Heart right ventricle (tissue), 16 donors: ENCODE data around the gene TDRD6. TPM values are rescaled to one million over a fixed set of nuclear protein-coding genes. Genes with fewer than 3 reads are reported as not detected.
A peak's percentile ranks its signal among the peaks of the same experiment; 100 is the strongest.

Experiments
- ATAC-seq, 8 donors: fragments of 200-7000 bp; cut with Tn5 transposase; one replicate each; pipeline ENCODE4 v1.9.1; 2020; ENCODE audit warnings: mild to moderate bottlenecking in 8 of 8, moderate library complexity in 8 of 8, moderate number of reproducible peaks in 1 of 8
- DNase-seq, 2 donors: peaks; one replicate each; pipeline ENCODE4 v3.0.0-alpha.2; 2020
- H3K27ac ChIP-seq, 10 donors: fragments of 200-600 bp; sonication (generic) in 2 of 10; one replicate each; pipeline versions ENCODE4 v1.5.0 to v1.8.0; 2020 to 2022; ENCODE audit warnings: mild to moderate bottlenecking in 3 of 10
- H3K27me3 ChIP-seq, 7 donors: fragments of 200-600 bp; one replicate each; pipeline ENCODE4 v1.8.0; 2021 to 2022; ENCODE audit warnings: mild to moderate bottlenecking in 2 of 7
- H3K36me3 ChIP-seq, 9 donors: fragments of 200-600 bp; sonication (generic) in 1 of 9; one replicate each; pipeline versions ENCODE4 v1.5.0 to v1.8.0; 2020 to 2022; ENCODE audit warnings: mild to moderate bottlenecking in 2 of 9
- H3K4me1 ChIP-seq, 9 donors: fragments of 200-600 bp; sonication (generic) in 1 of 9; one replicate each; pipeline versions ENCODE4 v1.5.0 to v1.8.0; 2020 to 2022; ENCODE audit warnings: mild to moderate bottlenecking in 4 of 9
- H3K4me3 ChIP-seq, 10 donors: fragments of 200-600 bp; sonication (generic) in 2 of 10; one replicate each; pipeline versions ENCODE4 v1.5.0 to v1.8.0; 2020 to 2022; ENCODE audit warnings: mild to moderate bottlenecking in 7 of 10, moderate library complexity in 2 of 10
- H3K9me3 ChIP-seq, 11 donors: fragments of 200-600 bp in 10 of 11; sonication (generic) in 2 of 11; one replicate each; pipeline versions ENCODE4 v1.5.0 to v1.8.0; 2013 to 2022; ENCODE audit warnings: mild to moderate bottlenecking in 2 of 11, control low read depth in 1 of 11, moderate library complexity in 1 of 11
- CTCF ChIP-seq, 9 donors: fragments of 200-600 bp; sonication (generic) in 2 of 9; IDR thresholded peaks; one replicate each; pipeline versions ENCODE4 v1.5.0 to v1.8.0; 2021 to 2022; ENCODE audit warnings: antibody characterized with exemption in 9 of 9, mild to moderate bottlenecking in 5 of 9, moderate library complexity in 1 of 9
- WGBS, 2 donors: extraction: QIAGEN DNeasy Blood & Tissue Kit; methylation state at CpG; one replicate each; pipeline ENCODE4 v1.1.7; 2013; ENCODE audit warnings: inconsistent platforms in 1 of 2; 5-methylcytosine and 5-hydroxymethylcytosine counted together
- intact Hi-C, 10 donors: fragments of 100-400 bp; cut with DNase I; formaldehyde crosslinking; loops; one replicate each; pipeline versions ENCODE4 v1.11.1 to v1.14.2; 2022
- polyA plus RNA-seq, 2 donors: library from polyadenylated mRNA; stranded (reverse); fragments of 200-250 nt; gene quantifications; one replicate each; pipeline ENCODE4 v1.2.3, GENCODE V29; 2013
- total RNA-seq, 10 donors: library from RNA; stranded (reverse); fragmentation: NEBNext Ultra II Directional in 3 of 10; extraction: Animal tissue kit (Norgen Biotek cat#: 25700) in 3 of 10; gene quantifications; one replicate each; pipeline versions ENCODE4 v1.2.1 to v1.2.4, GENCODE V29; 2021 to 2023
- donor health status: Arrhythmogenic right ventricular cardiomyopathy.
- donor health status: ischemic (EF 13 %, LVEDD 7.1; RV severe dilation, severe dysfunction).
- donor health status: healthy with polysubstance abuse.
- donor health status: DM: no; HTN: yes; CAD: no.
- donor health status: DM: no; HTN: no; CAD: no.
- donor health status: ischemic (EF 25% LVEDD 6.9; RV normal size, moderate dysfunction).
- donor health status: ischemic (EF 25% LVEDD 5.7; RV mildly dilated, moderate dysfunction).
- donor health status: healthy.
- donor health status: DM: yes; HTN: yes; CAD: no.
- donor health status: Ischemic cardiomyopathy.
- donor health status: ischemic (EF 35%, LVEDD 5.7; RV mildly dilated, moderate dysfunction).
- donor health status: nonischemic (EF 11% LVEDD 7.7; RV severe dilation, severe dysfunction).
- donor health status: DM: yes; HTN: yes; CAD: no.
- donor health status: PGD.
- donor health status: ischemic (EF 29% LVEDD 5.4; RV normal size, mild dysfunction).
- donor health status: nonischemic (EF 23%, LVEDD 6.1; RV moderate dilation, normal function).

The TDRD6 gene
- total and polyA plus RNA-seq, 12 donors, result 0.10 to 1.4 (median 0.54) TPM

- no peak for TF ChIP-seq CTCF (IDR thresholded peaks at IDR 0.05)
- H3K36me3 ChIP-seq, result peaks cover 0 to 12% (median 0%) of the 10 kb centered on the region in 9 donors
- no peaks in the 10 kb centered on the region for H3K27me3 ChIP-seq
- ATAC-seq (no peak), DNase-seq (no peak)
- WGBS, 2 donors, result 66% methylated on average over 4 of the region's 4 CpGs
- H3K4me3 ChIP-seq, result no peak overlapping the region
- peaks cover 0 to 9% (median 0%) of the 10 kb centered on the region in 11 donors for H3K9me3 ChIP-seq
- intact Hi-C loops, result loop anchor here in 1 of 10 donors (10.0 kb wide), 1 partner anchor 60 kb away; the partner anchor contains the start of gene ANKRD66
- H3K4me1 ChIP-seq, result no peaks in the 10 kb centered on the region
- no peak overlapping the region for H3K27ac ChIP-seq
Measured at GRCh38 chr6:46684771-46685170, 2.9 kb upstream of the TDRD6 start.

GRCh38 chr6:46688117-46688965, 656 bp downstream of the TDRD6 start:
- 91 to 95% methylated on average over 85 of the region's 85 CpGs for WGBS, 2 donors
- ATAC-seq, result peak in 1 of 8 donors; percentile 30
- no peaks in the 10 kb centered on the region for H3K27me3 ChIP-seq

GRCh38 chr6:46688966-46689335, 1.3 kb downstream of the TDRD6 start:
- ATAC-seq, result peak in 1 of 8 donors; percentile 38
- 95 to 96% methylated on average over 13 of the region's 13 CpGs for WGBS, 2 donors

More at GRCh38 chr6:46688117-46688965, 656 bp downstream of the TDRD6 start:
- Histone ChIP-seq H3K9me3 (peaks cover 0 to 9% (median 0%) of the 10 kb centered on the region in 11 donors), H3K4me1 (no peaks in the 10 kb centered on the region), H3K36me3 (no peaks in the 10 kb centered on the region), H3K27ac (no peak overlapping the region), H3K4me3 (no peak overlapping the region)
- no peak for TF ChIP-seq CTCF (IDR thresholded peaks at IDR 0.05)
- no peak for DNase-seq
- intact Hi-C loops, result loop anchor here in 1 of 10 donors (10.0 kb wide), 1 partner anchor 56 kb away; the partner anchor contains the start of gene ANKRD66

More at GRCh38 chr6:46688966-46689335, 1.3 kb downstream of the TDRD6 start:
- Histone ChIP-seq H3K4me3 (no peak overlapping the region), H3K4me1 (no peaks in the 10 kb centered on the region), H3K27me3 (no peaks in the 10 kb centered on the region), H3K9me3 (peaks cover 0 to 9% (median 0%) of the 10 kb centered on the region in 11 donors), H3K36me3 (no peaks in the 10 kb centered on the region), H3K27ac (no peak overlapping the region)
- no peak for DNase-seq
- intact Hi-C loops, result loop anchor here in 1 of 10 donors (10.0 kb wide), 1 partner anchor 56 kb away; the partner anchor contains the start of gene ANKRD66
- no peak for TF ChIP-seq CTCF (IDR thresholded peaks at IDR 0.05)
